GM21619 (cell line): ENCODE data around the gene CHN2.

ENCODE experiments used
- ATAC-seq: cut with Tn5 transposase; IDR thresholded peaks from one replicate; pipeline ENCODE4 v1.9.1; 2021; ENCODE audit not compliant: unreplicated experiment

Gene CHN2

DNA sequence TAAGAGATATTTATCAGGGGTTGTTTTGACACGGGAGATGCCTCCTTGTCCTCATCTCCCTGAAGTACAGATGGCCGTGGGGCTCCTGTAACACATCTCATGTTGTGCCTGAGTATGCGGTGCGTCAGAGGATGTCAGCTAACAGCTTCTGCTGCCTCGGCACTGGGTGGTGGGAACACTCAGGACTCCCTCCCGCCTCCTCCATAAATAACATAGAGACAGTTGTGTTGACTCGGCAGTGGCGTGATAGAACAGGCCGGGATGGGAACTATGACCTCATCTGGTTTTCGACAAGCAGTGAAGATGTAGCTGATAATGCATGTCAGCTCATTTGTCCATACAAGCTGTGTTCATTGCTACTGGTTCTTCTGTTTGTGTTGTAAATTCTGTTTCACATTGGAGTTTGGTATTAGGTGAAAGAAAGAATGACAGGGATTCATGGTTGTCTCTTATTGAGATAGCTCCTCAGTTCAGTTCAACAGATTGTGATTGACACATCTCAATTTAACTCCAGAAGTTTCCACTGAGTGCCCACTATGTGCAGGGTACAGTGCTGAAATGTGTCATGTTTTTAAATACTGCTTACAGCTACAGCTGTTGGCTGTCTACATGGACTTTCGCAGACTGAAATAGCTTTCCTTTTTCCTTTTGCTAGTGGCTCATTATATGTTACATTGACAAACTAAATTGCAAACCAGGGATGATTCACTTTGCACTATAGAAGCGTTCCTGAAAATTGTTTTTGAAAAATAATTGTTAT lies 87.4 kb downstream of the CHN2 start:
- ATAC-seq: no peak

DNA sequence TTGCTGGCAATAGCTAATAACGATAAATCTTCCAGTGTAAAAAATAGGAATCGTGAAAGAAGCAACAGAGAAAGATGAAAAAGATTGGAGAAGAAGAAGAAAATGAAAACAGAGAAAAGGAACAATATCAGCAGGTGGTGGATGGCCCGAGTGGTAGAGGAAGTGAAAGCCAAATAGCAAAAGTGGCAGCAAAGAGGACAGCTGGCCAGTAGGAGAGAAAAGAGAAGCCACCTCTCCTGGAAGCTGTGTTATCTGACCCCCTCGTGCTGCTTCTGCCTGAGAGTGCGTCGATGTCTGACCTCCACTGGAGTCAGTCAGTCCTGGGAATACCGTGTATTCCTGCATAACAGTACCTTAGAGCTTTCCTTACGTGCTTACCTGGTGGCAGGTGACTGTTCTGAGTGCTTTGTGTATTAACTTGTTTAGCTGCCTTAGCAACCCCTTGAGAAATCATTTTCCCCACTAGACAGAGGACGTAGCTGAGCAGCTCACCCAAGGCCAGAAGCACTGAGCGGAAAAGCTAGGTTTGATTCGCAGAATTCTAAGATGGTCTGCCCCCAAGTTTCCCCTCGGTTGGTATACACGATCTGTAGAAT lies 88.3 kb downstream of the CHN2 start:
- ATAC-seq: no peak

DNA sequence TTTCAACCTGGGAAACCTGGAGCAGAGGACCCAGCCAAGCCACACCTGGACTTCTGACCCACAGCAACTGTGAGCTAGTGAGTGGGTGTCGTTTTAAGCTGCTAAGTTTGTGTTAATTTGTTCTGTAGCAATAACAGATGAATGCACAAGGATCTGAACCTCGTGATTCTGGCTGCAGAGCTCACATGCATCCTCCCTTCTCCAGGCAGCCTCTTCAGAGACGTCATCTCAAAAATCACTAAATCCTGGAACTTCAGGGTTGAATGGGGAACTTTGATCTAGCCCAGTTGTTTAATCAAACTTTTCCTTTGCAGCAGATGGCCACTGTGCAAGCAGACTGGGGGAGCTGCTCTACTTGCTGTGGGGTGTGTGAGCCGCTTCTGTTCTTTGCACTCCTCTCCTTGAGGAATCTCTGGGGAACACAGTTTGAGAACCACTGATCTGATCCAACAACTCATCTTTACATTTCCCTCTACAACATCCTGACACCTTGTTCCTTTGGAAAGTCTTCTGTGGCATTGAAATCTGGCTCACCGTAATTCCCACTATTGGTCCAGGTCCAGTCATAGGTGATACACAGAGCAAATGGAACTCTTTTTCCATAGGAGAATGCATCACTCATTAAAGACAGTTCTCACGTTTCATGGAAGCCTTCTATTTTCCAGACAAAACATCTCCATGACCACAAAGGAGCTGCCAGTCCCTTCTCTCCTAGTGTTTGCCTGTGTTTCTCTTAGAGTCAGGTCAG lies 90.3 kb downstream of the CHN2 start:
- no peak for ATAC-seq

DNA sequence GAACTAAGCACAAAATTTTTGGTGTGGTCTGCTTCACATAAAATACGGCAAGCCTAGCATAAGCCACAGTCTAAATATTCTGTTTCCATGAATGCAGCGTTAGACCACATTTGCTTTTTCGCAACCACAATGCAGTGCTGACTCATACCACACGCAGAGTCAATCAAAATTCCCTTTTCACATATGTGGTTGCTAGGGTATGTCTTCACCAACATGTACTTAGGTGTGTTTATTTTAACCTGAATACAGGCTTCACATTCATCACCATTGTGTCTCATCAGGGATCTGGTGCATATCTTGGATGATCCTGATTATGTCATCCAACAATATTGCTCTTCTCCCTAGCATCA lies 90.8 kb downstream of the CHN2 start:
- ATAC-seq: peak; percentile 60

DNA sequence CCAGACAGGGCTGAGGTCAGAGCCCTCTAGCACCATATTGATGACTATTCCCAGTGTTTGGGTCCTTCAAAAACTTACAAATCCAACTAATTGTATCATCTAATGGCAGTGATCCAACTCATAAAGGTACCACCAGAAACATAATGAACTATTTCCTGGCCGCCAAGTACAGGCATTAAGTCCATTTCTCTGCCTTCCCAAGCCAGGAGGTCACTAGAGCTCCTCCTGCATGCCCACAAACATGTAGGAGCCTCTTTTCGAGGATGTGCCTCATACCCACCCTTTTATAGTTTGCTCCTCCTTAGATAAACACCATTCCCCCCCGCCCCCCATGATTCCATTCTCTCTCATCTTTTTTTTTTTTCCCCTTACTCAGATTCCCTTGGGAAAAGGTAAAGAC lies 91.3 kb downstream of the CHN2 start:
- ATAC-seq: no peak

DNA sequence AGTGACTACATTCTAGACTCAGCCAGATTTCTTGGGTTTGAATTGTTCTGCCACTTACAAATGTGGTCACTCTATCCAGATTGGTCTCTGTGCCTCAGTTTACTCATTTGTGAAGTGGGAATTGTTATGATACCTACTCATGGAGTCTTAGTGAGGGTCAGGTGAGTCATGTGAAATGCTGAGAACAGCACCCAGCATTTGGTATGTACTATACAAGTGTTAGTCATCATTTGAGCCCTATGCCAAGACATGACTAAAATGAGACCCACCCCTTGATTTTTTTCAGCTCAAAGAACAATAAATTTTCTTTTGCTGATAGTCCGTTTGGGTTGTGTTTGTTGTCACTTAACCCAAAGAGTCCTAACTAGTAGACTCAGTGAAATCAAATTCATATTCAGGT lies 92.8 kb downstream of the CHN2 start:
- no peak for ATAC-seq

DNA sequence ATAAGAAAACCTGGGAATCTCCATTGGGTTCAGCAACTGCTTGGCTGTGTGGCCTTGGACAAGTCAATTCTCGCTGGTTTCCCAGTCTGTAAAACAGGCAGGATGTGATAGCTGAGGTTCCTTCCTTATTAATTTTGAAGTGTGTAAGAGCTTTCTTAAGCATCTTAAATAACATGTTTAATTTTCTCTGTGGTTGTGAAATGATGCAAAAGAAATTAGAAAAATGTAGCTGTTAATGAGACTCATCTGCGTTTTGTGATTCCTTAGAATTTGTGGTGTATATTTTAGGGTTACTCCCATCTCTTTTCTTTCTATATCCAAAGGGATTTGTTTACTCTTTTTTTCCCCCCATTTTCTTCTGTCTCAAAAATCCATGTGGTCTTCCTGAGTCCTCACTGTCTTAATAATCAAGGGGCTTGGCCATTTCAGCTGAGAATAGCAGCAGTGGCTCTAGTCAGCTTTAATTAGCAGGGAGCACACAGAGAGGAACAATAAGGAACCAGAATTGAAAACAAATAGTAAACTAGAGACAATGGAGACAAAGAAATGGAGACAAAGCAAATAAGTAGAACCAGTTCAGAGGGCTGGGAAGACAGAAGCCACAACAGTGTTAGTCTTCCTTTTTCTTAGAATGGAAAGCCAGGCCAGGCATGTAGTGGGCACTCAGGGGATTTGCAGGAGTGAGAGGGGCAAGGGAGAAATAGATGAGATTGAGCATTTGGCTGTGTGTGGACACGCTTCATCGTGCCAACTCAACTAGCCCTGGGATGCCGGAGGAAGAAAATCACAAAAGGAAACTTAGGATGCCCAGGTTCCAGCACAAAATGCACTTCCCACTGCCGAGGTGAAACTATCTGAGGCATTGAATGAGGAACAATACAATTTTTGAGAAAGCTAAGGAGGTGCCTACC lies 93.9 kb downstream of the CHN2 start:
- no peak for ATAC-seq

DNA sequence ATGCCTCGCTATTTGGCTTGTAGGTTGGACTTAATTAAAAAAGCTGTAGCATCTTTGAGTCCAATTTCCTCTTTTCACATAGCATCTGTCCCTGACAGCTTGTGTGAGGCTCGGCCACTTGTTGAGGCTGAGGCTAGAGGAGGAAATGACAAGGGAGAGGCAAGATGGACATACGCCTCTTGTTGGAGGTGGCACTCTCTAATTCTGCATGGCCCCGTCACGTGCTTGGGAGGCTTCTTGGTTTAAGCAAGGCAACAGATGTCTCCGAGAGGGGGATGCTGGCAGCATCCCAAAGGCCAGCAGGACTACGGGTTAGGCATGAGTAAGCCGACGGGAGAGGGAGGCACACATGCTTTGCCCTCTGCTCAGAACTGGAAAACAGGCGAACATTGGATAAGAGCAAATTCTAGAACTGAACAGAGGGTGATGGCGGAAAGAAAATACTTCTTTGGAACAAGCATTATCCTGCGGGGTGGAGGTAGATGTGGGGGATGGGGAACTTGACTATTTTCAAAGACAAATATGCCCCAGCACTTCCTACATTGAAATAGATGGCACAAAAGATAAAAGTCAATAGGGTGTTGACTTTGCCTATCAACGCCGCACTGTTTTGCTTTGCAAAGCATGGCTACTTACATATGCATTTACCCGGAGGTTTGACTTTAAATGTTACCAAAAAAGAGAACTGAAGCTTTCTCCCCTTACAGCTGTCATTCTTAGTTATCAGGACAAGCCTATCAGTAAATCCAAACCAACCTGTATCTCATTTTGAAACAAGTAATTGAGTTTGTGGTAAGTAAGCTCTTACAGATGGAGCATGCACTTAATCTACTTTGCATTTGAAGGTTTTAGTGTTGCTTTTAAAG lies 94.8 kb downstream of the CHN2 start:
- peak; percentile 80 for ATAC-seq

DNA sequence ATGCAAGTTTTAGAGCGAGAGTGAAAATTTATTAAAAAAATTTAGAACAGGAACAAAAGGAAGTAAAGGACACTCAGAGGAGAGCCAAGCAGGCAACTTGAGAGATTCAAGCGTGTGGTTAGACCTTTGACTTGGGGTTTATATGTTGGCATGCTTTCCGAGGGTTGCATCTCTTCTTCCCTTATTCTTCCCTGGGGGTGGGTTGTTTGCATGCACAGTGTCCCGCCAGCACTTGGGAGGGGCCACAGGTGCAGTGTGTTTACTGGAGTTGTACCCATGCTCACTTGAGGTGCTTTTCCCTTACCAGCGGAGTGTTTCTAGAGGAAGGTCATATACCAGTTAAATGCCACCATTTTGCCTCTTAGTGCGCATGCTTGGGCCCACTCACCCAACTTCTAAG lies 96.3 kb downstream of the CHN2 start:
- no peak for ATAC-seq

DNA sequence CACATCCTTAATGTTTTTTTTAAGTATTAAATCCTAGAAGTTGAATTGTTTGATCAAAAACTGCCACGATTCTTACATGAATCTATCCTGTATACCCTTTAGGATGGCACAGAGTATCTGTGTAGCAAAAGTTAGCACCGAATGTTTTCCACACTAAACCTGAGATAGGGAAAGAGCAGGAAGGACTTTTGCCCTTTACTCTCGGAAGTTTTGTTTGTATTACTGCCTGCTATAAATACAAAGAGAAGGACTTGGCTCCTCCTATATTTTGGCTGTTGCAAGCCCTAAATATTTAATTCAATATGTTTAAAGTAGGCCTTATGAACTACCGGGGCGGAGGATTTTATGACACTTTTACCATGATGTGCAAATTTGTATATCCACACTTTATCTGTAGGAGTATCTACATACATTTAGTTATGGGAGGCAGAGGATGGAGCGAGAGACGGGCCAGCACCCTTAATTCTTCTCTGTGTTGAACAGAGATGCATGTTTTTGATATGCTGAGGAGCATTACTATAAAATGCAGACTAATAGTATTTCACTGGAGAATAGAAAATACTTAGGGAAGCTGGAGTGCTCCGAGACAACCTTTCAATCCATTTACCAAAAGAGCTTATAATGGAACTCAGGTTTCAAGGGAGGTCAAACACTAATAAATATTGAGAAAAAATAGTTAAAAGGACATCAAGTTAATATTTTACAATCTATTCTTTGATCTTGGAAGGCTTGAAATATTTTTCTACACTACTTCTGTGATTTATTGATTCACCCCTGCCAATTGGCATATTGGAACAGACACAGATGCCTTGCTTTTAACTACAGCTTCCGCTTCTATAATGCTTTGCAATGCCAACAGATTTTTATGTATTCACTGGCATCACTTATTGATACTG lies 97.4 kb downstream of the CHN2 start:
- no peak for ATAC-seq

DNA sequence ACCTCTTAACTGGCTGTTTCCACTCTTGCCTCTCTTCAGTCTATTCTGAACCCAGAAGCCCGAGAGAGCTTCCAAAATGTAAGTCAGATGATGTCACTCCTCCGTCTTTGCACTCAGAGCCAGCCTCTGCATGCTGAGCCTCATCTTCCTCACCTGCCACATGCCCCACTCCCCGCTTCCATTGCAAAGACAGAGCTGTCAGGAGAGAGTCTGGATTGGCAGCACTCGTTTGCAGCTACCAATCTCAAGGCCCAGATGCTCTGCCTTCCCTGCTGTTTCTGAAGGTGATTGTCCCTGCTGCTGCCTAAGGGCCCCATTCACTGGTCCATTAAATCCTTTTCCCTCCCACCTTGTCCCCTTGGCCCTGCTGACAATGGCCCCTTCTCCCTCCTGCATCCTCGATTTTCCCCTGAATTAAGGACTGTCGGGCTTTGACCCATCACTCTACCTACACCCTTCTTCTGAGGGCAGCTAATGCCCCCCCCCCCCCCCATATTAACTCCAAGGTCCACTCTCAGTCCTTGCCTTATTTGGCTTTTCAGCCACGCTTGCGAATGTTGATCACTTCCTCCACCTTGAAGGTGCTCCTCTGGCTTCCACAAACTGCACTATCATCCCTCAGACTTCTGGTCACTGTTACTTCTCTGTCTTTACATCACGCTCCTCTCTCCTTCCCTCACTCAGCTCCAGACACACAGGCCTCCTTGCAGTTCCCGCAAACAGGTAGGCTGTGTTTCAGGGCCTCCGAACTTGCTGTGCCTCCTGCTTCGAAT lies 98.5 kb downstream of the CHN2 start:
- no peak for ATAC-seq

DNA sequence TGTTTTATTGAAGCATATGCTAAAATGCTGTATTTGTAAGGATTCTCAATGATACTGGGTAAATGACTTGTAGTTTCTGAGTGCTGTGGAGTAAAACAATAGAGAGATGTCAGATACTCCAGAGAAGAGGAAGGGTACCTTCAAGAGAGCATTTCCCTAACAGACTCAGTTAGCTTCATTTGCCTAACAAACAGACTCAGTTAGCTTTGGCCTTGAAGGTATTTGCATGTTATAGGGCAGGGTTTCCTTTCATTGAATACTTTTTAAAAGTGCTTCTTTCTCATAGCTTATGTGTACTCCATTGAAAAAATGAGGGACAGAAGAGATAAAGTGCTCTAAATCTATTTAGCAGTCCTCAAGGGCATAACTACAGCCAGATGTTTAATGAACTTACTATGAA lies 101.8 kb downstream of the CHN2 start:
- no peak for ATAC-seq

DNA sequence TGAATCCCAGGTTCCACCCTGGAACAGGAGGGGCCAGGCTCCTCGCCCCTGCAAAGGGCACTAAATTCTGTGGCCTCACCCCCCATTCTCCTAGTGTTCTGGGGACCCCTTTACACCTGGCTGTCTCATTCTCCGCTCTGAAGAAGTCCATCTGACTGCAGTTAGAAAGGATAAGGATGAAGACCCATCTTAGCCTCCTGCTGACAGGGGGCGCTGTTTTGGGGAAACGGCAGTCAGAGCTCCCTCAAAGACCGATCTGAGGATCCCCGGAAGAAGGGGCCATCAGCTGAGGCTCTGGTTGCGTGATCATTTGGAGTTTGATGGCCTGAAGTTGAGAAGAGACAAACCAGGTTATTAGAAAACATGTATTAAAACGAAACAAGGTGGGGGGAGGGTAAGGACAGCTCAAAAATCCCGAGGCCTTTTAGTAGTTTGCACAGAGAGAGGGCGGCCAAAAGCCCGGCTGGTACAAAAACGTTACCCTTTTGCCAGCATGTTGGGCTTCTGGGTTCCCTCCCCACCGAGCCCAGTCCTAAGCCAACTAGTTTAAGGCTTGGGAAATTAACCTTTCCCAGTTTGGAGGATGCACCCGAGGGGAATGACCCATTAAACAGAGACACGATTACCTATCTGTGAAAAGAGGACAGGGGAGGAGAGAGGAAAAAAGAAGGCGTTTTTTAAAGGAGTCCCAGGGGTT lies 102.8 kb downstream of the CHN2 start:
- no peak for ATAC-seq

DNA sequence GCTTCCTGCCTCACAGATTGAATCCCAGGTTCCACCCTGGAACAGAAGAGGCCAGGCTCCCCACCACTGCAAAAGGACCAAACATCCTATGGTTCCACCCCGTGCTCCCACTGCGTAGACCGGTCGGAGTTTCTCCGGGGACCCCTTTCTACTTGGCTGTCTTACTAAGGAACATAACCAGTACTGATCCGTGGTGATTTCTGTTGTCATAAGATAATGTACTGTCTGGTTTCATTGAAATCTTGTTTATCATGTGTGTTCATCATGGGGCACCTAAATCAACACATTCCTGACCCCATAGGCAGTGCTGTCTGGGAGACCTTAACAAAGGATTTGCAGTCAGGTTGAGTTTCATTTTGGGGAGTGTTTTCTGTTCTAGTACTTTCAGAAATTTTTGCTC lies 104.5 kb downstream of the CHN2 start:
- ATAC-seq: no peak

DNA sequence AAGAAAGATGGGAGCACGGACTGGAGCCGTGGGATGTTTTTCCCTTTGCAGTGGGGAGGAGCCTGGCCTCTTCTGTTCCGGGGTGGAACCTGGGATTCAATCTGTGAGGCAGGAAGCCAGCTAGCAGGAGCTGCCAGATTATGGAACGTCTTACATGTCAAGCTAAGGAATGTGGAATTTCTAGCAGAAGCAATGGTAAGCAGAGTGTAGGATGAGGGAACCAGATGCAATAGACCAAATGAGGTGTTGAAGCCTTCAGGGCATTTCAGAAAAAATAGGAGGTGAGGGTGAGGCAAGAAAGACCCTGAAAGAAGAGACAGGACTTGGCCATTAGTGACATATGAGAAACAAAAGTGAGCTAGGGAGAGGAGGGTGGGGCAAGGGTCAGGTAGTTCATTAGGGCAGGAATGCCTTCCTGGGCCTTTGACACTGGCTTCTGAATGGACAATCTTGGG lies 105.5 kb downstream of the CHN2 start:
- ATAC-seq: no peak

DNA sequence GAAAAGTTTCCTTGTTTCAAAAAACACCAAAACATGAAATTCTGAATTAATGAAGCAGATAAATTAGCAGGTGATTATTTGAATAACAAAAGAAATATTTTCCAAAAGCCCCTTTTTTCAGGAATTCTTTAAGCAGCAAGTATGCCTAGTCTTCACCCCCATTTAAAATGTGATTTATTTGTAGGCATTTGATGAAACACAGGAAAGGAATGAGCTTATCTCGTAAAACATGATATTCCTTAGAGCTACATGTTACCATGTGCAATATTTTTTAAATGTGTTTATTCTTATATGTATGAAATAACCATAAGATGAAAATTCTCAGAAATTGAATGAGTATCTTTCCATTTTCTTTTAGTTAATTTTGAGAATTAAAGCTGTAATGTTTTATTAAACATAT lies 106.1 kb downstream of the CHN2 start:
- no peak for ATAC-seq

DNA sequence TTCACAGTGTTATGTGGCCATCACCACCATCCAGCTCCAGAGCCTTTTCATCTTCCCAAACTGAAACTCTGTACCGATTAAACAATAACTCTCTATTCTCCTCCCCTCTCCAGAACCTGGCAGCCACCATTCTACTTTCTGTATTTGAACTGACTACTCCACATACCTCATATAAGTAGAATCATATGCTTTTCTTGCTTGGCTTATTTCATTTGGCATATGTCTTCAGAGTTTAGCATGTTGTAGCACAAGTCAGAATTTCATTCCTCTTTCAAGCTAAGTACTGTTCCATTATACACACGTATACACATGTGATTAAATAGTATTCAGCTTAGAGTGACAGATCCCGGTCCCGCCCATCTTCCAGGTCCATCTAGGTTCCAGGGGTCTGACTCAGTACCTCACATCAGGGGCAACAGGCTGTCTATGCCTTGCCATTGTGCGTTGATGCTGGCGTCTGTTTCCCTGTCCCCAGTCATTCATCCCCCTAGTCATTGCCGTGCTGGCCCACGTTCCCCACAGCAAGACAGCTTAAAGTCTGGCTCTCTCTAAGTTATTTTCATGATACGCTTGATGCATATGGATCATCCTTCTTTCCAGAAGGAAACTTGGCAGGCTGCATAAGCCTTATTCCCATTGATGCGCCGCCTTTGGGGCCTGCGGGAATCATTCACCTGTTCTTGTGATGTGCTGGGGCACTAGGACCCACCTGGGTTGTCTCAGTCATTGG lies 108.3 kb downstream of the CHN2 start:
- no peak for ATAC-seq
